HL-60 (cell line): ENCODE measurements around the gene CDH23.

Experiments
- DNase-seq, 2 experiments: peaks; one replicate each; pipeline ENCODE4 v3.0.0-alpha.2; 2010 to 2020; ENCODE audit warnings: low read depth in 1 of 2, low spot score in 1 of 2
- H3K27ac ChIP-seq: fragments of 250-450 bp; sonication (Bioruptor Pico); replicated peaks from 2 replicates; pipeline ENCODE4 v1.5.1; 2020; ENCODE audit warnings: mild to moderate bottlenecking, moderate library complexity
- H3K27me3 ChIP-seq: fragments of 250-450 bp; sonication (Bioruptor Pico); 2 replicates; pipeline ENCODE4 v1.5.1; 2021; ENCODE audit warnings: mild to moderate bottlenecking, moderate library complexity; ENCODE audit not compliant: insufficient read depth, poor library complexity, severe bottlenecking
- H3K4me3 ChIP-seq: replicated peaks from 2 replicates; pipeline ENCODE4 v1.5.1; 2011; ENCODE audit warnings: mild to moderate bottlenecking, control low read depth, low read length; ENCODE audit not compliant: insufficient read depth
- GABPA ChIP-seq: IDR thresholded peaks from 2 replicates; pipeline ENCODE4 v1.6.1; 2012; ENCODE audit warnings: low read depth
- POLR2AphosphoS5 ChIP-seq: IDR thresholded peaks from 2 replicates; pipeline ENCODE4 v1.6.1; 2012; ENCODE audit warnings: low read depth
- SPI1 ChIP-seq: IDR thresholded peaks from 2 replicates; pipeline ENCODE4 v1.6.1; 2012; ENCODE audit warnings: low read depth, mild to moderate bottlenecking, borderline replicate concordance
- TF ChIP-seq, protein P1 (sequence below): IDR thresholded peaks from 2 replicates; pipeline ENCODE4 v1.6.1; 2012; ENCODE audit warnings: low read depth; ENCODE audit not compliant: insufficient replicate concordance
- TF ChIP-seq, protein P2 (sequence below): IDR thresholded peaks from one replicate; pipeline ENCODE4 v1.5.1; 2011; ENCODE audit warnings: low read length, control low read depth, inconsistent platforms; ENCODE audit not compliant: insufficient read depth

Gene CDH23

GRCh38 chr10:71842422-71842821 is 445.7 kb downstream of the CDH23 start:
- Histone ChIP-seq H3K27ac (no peak overlapping the region), H3K27me3 (no peaks in the 10 kb centered on the region), H3K4me3 (no peak overlapping the region)
- no peak for DNase-seq
- TF ChIP-seq SPI1: no peak
- TF ChIP-seq POLR2AphosphoS5: no peak
- TF ChIP-seq, protein P1, sequence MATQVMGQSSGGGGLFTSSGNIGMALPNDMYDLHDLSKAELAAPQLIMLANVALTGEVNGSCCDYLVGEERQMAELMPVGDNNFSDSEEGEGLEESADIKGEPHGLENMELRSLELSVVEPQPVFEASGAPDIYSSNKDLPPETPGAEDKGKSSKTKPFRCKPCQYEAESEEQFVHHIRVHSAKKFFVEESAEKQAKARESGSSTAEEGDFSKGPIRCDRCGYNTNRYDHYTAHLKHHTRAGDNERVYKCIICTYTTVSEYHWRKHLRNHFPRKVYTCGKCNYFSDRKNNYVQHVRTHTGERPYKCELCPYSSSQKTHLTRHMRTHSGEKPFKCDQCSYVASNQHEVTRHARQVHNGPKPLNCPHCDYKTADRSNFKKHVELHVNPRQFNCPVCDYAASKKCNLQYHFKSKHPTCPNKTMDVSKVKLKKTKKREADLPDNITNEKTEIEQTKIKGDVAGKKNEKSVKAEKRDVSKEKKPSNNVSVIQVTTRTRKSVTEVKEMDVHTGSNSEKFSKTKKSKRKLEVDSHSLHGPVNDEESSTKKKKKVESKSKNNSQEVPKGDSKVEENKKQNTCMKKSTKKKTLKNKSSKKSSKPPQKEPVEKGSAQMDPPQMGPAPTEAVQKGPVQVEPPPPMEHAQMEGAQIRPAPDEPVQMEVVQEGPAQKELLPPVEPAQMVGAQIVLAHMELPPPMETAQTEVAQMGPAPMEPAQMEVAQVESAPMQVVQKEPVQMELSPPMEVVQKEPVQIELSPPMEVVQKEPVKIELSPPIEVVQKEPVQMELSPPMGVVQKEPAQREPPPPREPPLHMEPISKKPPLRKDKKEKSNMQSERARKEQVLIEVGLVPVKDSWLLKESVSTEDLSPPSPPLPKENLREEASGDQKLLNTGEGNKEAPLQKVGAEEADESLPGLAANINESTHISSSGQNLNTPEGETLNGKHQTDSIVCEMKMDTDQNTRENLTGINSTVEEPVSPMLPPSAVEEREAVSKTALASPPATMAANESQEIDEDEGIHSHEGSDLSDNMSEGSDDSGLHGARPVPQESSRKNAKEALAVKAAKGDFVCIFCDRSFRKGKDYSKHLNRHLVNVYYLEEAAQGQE: no peak
- TF ChIP-seq, protein P2, sequence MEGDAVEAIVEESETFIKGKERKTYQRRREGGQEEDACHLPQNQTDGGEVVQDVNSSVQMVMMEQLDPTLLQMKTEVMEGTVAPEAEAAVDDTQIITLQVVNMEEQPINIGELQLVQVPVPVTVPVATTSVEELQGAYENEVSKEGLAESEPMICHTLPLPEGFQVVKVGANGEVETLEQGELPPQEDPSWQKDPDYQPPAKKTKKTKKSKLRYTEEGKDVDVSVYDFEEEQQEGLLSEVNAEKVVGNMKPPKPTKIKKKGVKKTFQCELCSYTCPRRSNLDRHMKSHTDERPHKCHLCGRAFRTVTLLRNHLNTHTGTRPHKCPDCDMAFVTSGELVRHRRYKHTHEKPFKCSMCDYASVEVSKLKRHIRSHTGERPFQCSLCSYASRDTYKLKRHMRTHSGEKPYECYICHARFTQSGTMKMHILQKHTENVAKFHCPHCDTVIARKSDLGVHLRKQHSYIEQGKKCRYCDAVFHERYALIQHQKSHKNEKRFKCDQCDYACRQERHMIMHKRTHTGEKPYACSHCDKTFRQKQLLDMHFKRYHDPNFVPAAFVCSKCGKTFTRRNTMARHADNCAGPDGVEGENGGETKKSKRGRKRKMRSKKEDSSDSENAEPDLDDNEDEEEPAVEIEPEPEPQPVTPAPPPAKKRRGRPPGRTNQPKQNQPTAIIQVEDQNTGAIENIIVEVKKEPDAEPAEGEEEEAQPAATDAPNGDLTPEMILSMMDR: no peak
- no peak for TF ChIP-seq GABPA

GRCh38 chr10:71842856-71843686 is 446.4 kb downstream of the CDH23 start:
- H3K27me3 ChIP-seq: no peaks in the 10 kb centered on the region
- DNase-seq: no peak
- TF ChIP-seq SPI1: no peak
- no peak overlapping the region for H3K27ac ChIP-seq
- H3K4me3 ChIP-seq: no peak overlapping the region

DNA sequence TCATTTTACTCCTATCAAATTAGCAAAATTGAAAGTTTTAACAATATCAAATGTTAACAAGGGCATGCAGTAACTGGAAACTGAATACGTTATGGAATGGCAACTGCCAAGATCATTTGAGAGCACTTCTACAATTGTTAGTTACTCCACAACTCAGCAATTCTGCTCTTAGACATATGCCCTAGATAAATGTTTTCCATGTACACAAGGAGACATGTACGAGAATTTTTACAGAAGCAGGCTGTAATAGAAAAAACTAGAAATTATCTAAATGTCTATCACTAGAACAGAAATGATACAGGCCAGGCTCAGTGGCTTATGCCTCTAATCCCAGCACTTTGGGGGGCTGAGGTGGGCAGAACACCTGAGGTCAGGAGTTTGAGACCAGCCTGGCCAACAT is 447.4 kb downstream of the CDH23 start:
- no peak overlapping the region for H3K27ac ChIP-seq
- H3K27me3 ChIP-seq: no peaks in the 10 kb centered on the region
- TF ChIP-seq POLR2AphosphoS5: no peak
- TF ChIP-seq, protein P1: no peak
- TF ChIP-seq, protein P2: no peak
- no peak for TF ChIP-seq GABPA
- no peak for TF ChIP-seq SPI1
- no peak overlapping the region for H3K4me3 ChIP-seq
- DNase-seq: no peak

GRCh38 chr10:71844695-71845094 is 448.0 kb downstream of the CDH23 start:
- H3K27ac ChIP-seq: no peak overlapping the region
- TF ChIP-seq, protein P2: no peak
- TF ChIP-seq GABPA (no peak), SPI1 (no peak), POLR2AphosphoS5 (no peak)
- TF ChIP-seq, protein P1: no peak
- H3K27me3 ChIP-seq: no peaks in the 10 kb centered on the region
- no peak overlapping the region for H3K4me3 ChIP-seq
- no peak for DNase-seq
